ENCODE data around the gene PRKCSH. TPM values are rescaled to one million over a fixed set of nuclear protein-coding genes. Genes with fewer than 3 reads are reported as not detected.
A peak's percentile ranks its signal among the peaks of the same experiment; 100 is the strongest.

The PRKCSH gene
- total RNA-seq, 1 donor from 2014 or later = 391 TPM

- Mint-ChIP-seq H3K27ac (ENCODE audit: unreplicated experiment) (no peak overlapping the region), H3K27me3 (ENCODE audit: low read depth) (no peaks in the 10 kb centered on the region), H3K9me3 (no peaks in the 10 kb centered on the region), H3K4me3 (no peak overlapping the region), H3K36me3 (ENCODE audit: low read depth) (peaks cover 2% of the 10 kb centered on the region), H3K4me1 (no peaks in the 10 kb centered on the region)
- no peak for DNase-seq (ENCODE audit: low read depth, low spot score)
- TF ChIP-seq CTCF (conservative IDR thresholded peaks at IDR 0.05) = no peak
These were observed 60.5 kb downstream of the PRKCSH start for GRCh38 chr19:11495885-11496284.

GRCh38 chr19:11496391-11497163, 61.1 kb downstream of the PRKCSH start:
- H3K36me3 Mint-ChIP-seq (ENCODE audit: low read depth) = no peaks in the 10 kb centered on the region
- H3K4me1 Mint-ChIP-seq = no peaks in the 10 kb centered on the region
- DNase-seq (ENCODE audit: low read depth, low spot score) = peak; percentile 74
- H3K27me3 Mint-ChIP-seq (ENCODE audit: low read depth) = no peaks in the 10 kb centered on the region
- peak; percentile 77 for TF ChIP-seq CTCF (conservative IDR thresholded peaks at IDR 0.05)
- H3K27ac Mint-ChIP-seq (ENCODE audit: unreplicated experiment) = peak overlapping the region; percentile 52
- H3K9me3 Mint-ChIP-seq = no peaks in the 10 kb centered on the region
- H3K4me3 Mint-ChIP-seq = no peak overlapping the region

GRCh38 chr19:11499220-11499726, 63.8 kb downstream of the PRKCSH start:
- Mint-ChIP-seq H3K27ac (ENCODE audit: unreplicated experiment) (no peak overlapping the region), H3K36me3 (ENCODE audit: low read depth) (no peaks in the 10 kb centered on the region), H3K9me3 (no peaks in the 10 kb centered on the region), H3K27me3 (ENCODE audit: low read depth) (no peaks in the 10 kb centered on the region), H3K4me1 (peaks cover under 1% of the 10 kb centered on the region), H3K4me3 (no peak overlapping the region)
- no peak for DNase-seq (ENCODE audit: low read depth, low spot score)
- TF ChIP-seq CTCF (conservative IDR thresholded peaks at IDR 0.05) = no peak

GRCh38 chr19:11499890-11500420, 64.5 kb downstream of the PRKCSH start:
- H3K9me3 Mint-ChIP-seq = no peaks in the 10 kb centered on the region
- H3K4me1 Mint-ChIP-seq = peaks cover 7% of the 10 kb centered on the region
- no peaks in the 10 kb centered on the region for H3K27me3 Mint-ChIP-seq (ENCODE audit: low read depth)
- no peaks in the 10 kb centered on the region for H3K36me3 Mint-ChIP-seq (ENCODE audit: low read depth)
- DNase-seq (ENCODE audit: low read depth, low spot score) = no peak
- H3K27ac Mint-ChIP-seq (ENCODE audit: unreplicated experiment) = no peak overlapping the region
- no peak for TF ChIP-seq CTCF (conservative IDR thresholded peaks at IDR 0.05)
- no peak overlapping the region for H3K4me3 Mint-ChIP-seq

Small RNAs within 50 kb of the gene (microRNA-seq; reads per million reads assigned to microRNA genes)
- 1.8 reads per million for gene MIR7974

Other genes with a start within 250 kb of the PRKCSH start
- 32.1 and 34.2 TPM in 2 replicates for gene KANK2, start 238.1 kb upstream of the PRKCSH start, total RNA-seq
- not detected in 2 replicates for gene ANGPTL8, start 196.0 kb upstream of the PRKCSH start, total RNA-seq
- 34.7 and 40.6 TPM in 2 replicates for gene DOCK6, start 173.1 kb upstream of the PRKCSH start, total RNA-seq
- not detected in 2 replicates for gene TSPAN16, start 139.5 kb upstream of the PRKCSH start, total RNA-seq
- gene RAB3D, start 96.0 kb upstream of the PRKCSH start, total RNA-seq = 15.1 and 15.4 TPM in 2 replicates
- 34.8 and 36.1 TPM in 2 replicates for gene TMEM205, start 89.4 kb upstream of the PRKCSH start, total RNA-seq
- 7.0 and 10.3 TPM in 2 replicates for gene CCDC159, start 89.1 kb upstream of the PRKCSH start, total RNA-seq
- 10.3 and 12.3 TPM in 2 replicates for gene PLPPR2, start 80.2 kb upstream of the PRKCSH start, total RNA-seq
- gene SWSAP1, start 61.0 kb upstream of the PRKCSH start, total RNA-seq = 2.9 and 3.5 TPM in 2 replicates
- 3.5 and 4.5 TPM in 2 replicates for gene EPOR, start 51.3 kb upstream of the PRKCSH start, total RNA-seq
- gene RGL3, start 16.3 kb upstream of the PRKCSH start, total RNA-seq = 0.30 and 0.55 TPM in 2 replicates
- 2.2 and 3.1 TPM in 2 replicates for gene ODAD3, start 514 bp upstream of the PRKCSH start, total RNA-seq
- gene ELAVL3, start 45.4 kb downstream of the PRKCSH start, total RNA-seq = 39.7 and 42.8 TPM in 2 replicates
- gene ZNF653, start 70.2 kb downstream of the PRKCSH start, total RNA-seq = 17.9 and 19.0 TPM in 2 replicates
- gene ECSIT, start 93.5 kb downstream of the PRKCSH start, total RNA-seq = 46.0 and 49.4 TPM in 2 replicates
- gene CNN1, start 103.2 kb downstream of the PRKCSH start, total RNA-seq = 1.6 and 1.8 TPM in 2 replicates
- 69.8 and 70.0 TPM in 2 replicates for gene ELOF1, start 123.6 kb downstream of the PRKCSH start, total RNA-seq
- 1.2 and 2.5 TPM in 2 replicates for gene ACP5, start 142.0 kb downstream of the PRKCSH start, total RNA-seq
- 22.2 and 26.9 TPM in 2 replicates for gene ZNF627, start 161.8 kb downstream of the PRKCSH start, total RNA-seq

Data from neural crest cell (in vitro differentiated cells).